Lower leg skin (tissue), 3 donors: Measurements from ENCODE around the gene PARK7.

Source experiments
- CTCF ChIP-seq, 3 donors: fragments of 450-650 bp; IDR thresholded peaks; one replicate each; pipeline ENCODE4 v1.5.1; 2016; ENCODE audit warnings: antibody characterized with exemption in 3 of 3, mild to moderate bottlenecking in 3 of 3, moderate library complexity in 2 of 3
- POLR2A ChIP-seq, 2 donors: fragments of 450-650 bp; IDR thresholded peaks; one replicate each; pipeline ENCODE4 v1.6.1; 2016 to 2017; ENCODE audit warnings: antibody characterized with exemption in 2 of 2, mild to moderate bottlenecking in 1 of 2, moderate library complexity in 1 of 2

GRCh38 chr1:7985851-7986612 lies 24.5 kb downstream of the PARK7 start:
- TF ChIP-seq CTCF (IDR thresholded peaks at IDR 0.05): no peak
- TF ChIP-seq POLR2A (IDR thresholded peaks at IDR 0.05): no peak
